NOMO-1 treated with DMSO at 0.1 percent for 48 hours (cell line): Measurements from ENCODE around the gene MS4A10.

Source experiments
- DNase-seq: peaks from one replicate; lab custom pipeline; 2025; ENCODE audit not compliant: unreplicated experiment; lab: John Stamatoyannopoulos, UW

The MS4A10 gene

GRCh38 chr11:60786811-60787567 lies 1.9 kb downstream of the MS4A10 start:
- DNase-seq: no peak

GRCh38 chr11:60788401-60789125 lies 3.4 kb downstream of the MS4A10 start:
- DNase-seq: no peak

GRCh38 chr11:60790726-60791125 lies 5.6 kb downstream of the MS4A10 start:
- DNase-seq: no peak

- DNase-seq: no peak
These were observed 6.2 kb downstream of the MS4A10 start for GRCh38 chr11:60791153-60791933.

- DNase-seq: no peak
These were observed 7.4 kb downstream of the MS4A10 start for GRCh38 chr11:60792521-60792920.

- DNase-seq: no peak
These were observed 10.2 kb downstream of the MS4A10 start for GRCh38 chr11:60795291-60795690.

GRCh38 chr11:60797846-60798630 lies 12.9 kb downstream of the MS4A10 start:
- no peak for DNase-seq

GRCh38 chr11:60798631-60799030 lies 13.5 kb downstream of the MS4A10 start:
- no peak for DNase-seq

GRCh38 chr11:60801194-60801593 lies 16.1 kb downstream of the MS4A10 start:
- DNase-seq: no peak

- no peak for DNase-seq
These were observed 18.3 kb downstream of the MS4A10 start for GRCh38 chr11:60803273-60803936.

- DNase-seq: no peak
These were observed 24.1 kb downstream of the MS4A10 start for GRCh38 chr11:60809249-60809648.

- DNase-seq: no peak
These were observed 24.6 kb downstream of the MS4A10 start for GRCh38 chr11:60809691-60810090.

GRCh38 chr11:60810151-60810550 lies 25.0 kb downstream of the MS4A10 start:
- DNase-seq: no peak

GRCh38 chr11:60810569-60810968 lies 25.4 kb downstream of the MS4A10 start:
- no peak for DNase-seq

- peak; percentile 9 for DNase-seq
These were observed 28.2 kb downstream of the MS4A10 start for GRCh38 chr11:60813324-60813723.

- DNase-seq: no peak
These were observed 29.0 kb downstream of the MS4A10 start for GRCh38 chr11:60814112-60814511.

- DNase-seq: no peak
These were observed 31.5 kb downstream of the MS4A10 start for GRCh38 chr11:60816590-60817157.

- DNase-seq: no peak
These were observed 32.9 kb downstream of the MS4A10 start for GRCh38 chr11:60818057-60818456.

- DNase-seq: no peak
These were observed 36.9 kb downstream of the MS4A10 start for GRCh38 chr11:60821827-60822599.
